ENCODE measurements around the gene ACTN2. TPM values are rescaled to one million over a fixed set of nuclear protein-coding genes. Genes with fewer than 3 reads are reported as not detected.

ACTN2 gene
- total RNA-seq, 4 donors from 2014 or later: 0.06 to 0.20 TPM; not detected in 2

- WGBS, 2 donors: 94 to 99% methylated on average over 2 of the region's 2 CpGs
- DNase-seq (ENCODE audit: low spot score in 2 of 2): no peak
- intact Hi-C loops (cut with DNase I; ENCODE audit: low total_unique reads): no loop called here
- no peak for TF ChIP-seq POLR2A (IDR thresholded peaks at IDR 0.05)
- TF ChIP-seq, protein P1, sequence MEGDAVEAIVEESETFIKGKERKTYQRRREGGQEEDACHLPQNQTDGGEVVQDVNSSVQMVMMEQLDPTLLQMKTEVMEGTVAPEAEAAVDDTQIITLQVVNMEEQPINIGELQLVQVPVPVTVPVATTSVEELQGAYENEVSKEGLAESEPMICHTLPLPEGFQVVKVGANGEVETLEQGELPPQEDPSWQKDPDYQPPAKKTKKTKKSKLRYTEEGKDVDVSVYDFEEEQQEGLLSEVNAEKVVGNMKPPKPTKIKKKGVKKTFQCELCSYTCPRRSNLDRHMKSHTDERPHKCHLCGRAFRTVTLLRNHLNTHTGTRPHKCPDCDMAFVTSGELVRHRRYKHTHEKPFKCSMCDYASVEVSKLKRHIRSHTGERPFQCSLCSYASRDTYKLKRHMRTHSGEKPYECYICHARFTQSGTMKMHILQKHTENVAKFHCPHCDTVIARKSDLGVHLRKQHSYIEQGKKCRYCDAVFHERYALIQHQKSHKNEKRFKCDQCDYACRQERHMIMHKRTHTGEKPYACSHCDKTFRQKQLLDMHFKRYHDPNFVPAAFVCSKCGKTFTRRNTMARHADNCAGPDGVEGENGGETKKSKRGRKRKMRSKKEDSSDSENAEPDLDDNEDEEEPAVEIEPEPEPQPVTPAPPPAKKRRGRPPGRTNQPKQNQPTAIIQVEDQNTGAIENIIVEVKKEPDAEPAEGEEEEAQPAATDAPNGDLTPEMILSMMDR (IDR thresholded peaks at IDR 0.05): no peak
- no peak overlapping the region for H3K4me3 ChIP-seq (ENCODE audit: low read depth, poor library complexity, severe bottlenecking)
These were observed 120.3 kb downstream of the ACTN2 start for GRCh38 chr1:236806634-236807033.

GRCh38 chr1:236808005-236808404 lies 121.7 kb downstream of the ACTN2 start:
- no peak for DNase-seq (ENCODE audit: low spot score in 2 of 2)
- 95 to 100% methylated on average over 2 of the region's 2 CpGs for WGBS, 2 donors
- no peak overlapping the region for H3K4me3 ChIP-seq (ENCODE audit: low read depth, poor library complexity, severe bottlenecking)

GRCh38 chr1:236808564-236809130 lies 122.3 kb downstream of the ACTN2 start:
- intact Hi-C loops (cut with DNase I; ENCODE audit: low total_unique reads): no loop called here
- no peak overlapping the region for H3K4me3 ChIP-seq (ENCODE audit: low read depth, poor library complexity, severe bottlenecking)
- WGBS, 2 donors: 70 to 73% methylated on average over 8 of the region's 8 CpGs
- DNase-seq (ENCODE audit: low spot score in 2 of 2): no peak
- TF ChIP-seq, protein P1 (IDR thresholded peaks at IDR 0.05): no peak
- TF ChIP-seq POLR2A (IDR thresholded peaks at IDR 0.05): no peak

More at GRCh38 chr1:236808005-236808404, 121.7 kb downstream of the ACTN2 start:
- TF ChIP-seq, protein P1 (IDR thresholded peaks at IDR 0.05): no peak
- TF ChIP-seq POLR2A (IDR thresholded peaks at IDR 0.05): no peak
- intact Hi-C loops (cut with DNase I; ENCODE audit: low total_unique reads): no loop called here

- TF ChIP-seq, protein P1 (IDR thresholded peaks at IDR 0.05): no peak
- no peak for DNase-seq (ENCODE audit: low spot score in 2 of 2)
- no peak overlapping the region for H3K4me3 ChIP-seq (ENCODE audit: low read depth, poor library complexity, severe bottlenecking)
- intact Hi-C loops (cut with DNase I; ENCODE audit: low total_unique reads): no loop called here
- 65 to 68% methylated on average over 1 of the region's 1 CpG for WGBS, 2 donors
These were observed 122.8 kb downstream of the ACTN2 start for GRCh38 chr1:236809148-236809547.

- intact Hi-C loops (cut with DNase I; ENCODE audit: low total_unique reads): no loop called here
- no peak overlapping the region for H3K4me3 ChIP-seq (ENCODE audit: low read depth, poor library complexity, severe bottlenecking)
- TF ChIP-seq, protein P1 (IDR thresholded peaks at IDR 0.05): no peak
- no peak for TF ChIP-seq POLR2A (IDR thresholded peaks at IDR 0.05)
- DNase-seq (ENCODE audit: low spot score in 2 of 2): no peak
- 91 to 93% methylated on average over 3 of the region's 3 CpGs for WGBS, 2 donors
These were observed 123.7 kb downstream of the ACTN2 start for GRCh38 chr1:236810018-236810417.
